HG03342 (cell line): ENCODE results near the gene LIPA.

Source experiments
- ATAC-seq: cut with Tn5 transposase; IDR thresholded peaks from one replicate; pipeline ENCODE4 v1.9.1; 2021; ENCODE audit warnings: mild to moderate bottlenecking, moderate library complexity; ENCODE audit not compliant: unreplicated experiment

LIPA gene

GRCh38 chr10:89241486-89242344 is 9.9 kb downstream of the LIPA start:
- no peak for ATAC-seq

GRCh38 chr10:89241026-89241425 is 10.5 kb downstream of the LIPA start:
- ATAC-seq = no peak

- ATAC-seq = no peak
Observed at GRCh38 chr10:89240519-89240918, 11.1 kb downstream of the LIPA start.

- ATAC-seq = no peak
Observed at GRCh38 chr10:89238956-89239644, 12.5 kb downstream of the LIPA start.

- no peak for ATAC-seq
Observed at GRCh38 chr10:89237849-89238248, 13.7 kb downstream of the LIPA start.

GRCh38 chr10:89236226-89236797 is 15.3 kb downstream of the LIPA start:
- ATAC-seq = no peak

- no peak for ATAC-seq
Observed at GRCh38 chr10:89235073-89235798, 16.3 kb downstream of the LIPA start.

- ATAC-seq = no peak
Observed at GRCh38 chr10:89233033-89233432, 18.5 kb downstream of the LIPA start.

GRCh38 chr10:89228962-89229361 is 22.6 kb downstream of the LIPA start:
- ATAC-seq = no peak

GRCh38 chr10:89228146-89228545 is 23.4 kb downstream of the LIPA start:
- ATAC-seq = no peak

GRCh38 chr10:89226891-89227290 is 24.7 kb downstream of the LIPA start:
- ATAC-seq = no peak

GRCh38 chr10:89224739-89225443 is 26.7 kb downstream of the LIPA start:
- ATAC-seq = no peak

- ATAC-seq = no peak
Observed at GRCh38 chr10:89221919-89222318, 29.7 kb downstream of the LIPA start.

- ATAC-seq = no peak
Observed at GRCh38 chr10:89219513-89220218, 31.9 kb downstream of the LIPA start.

GRCh38 chr10:89217057-89217990 is 34.3 kb downstream of the LIPA start:
- no peak for ATAC-seq

GRCh38 chr10:89216056-89216455 is 35.5 kb downstream of the LIPA start:
- no peak for ATAC-seq

- no peak for ATAC-seq
Observed at GRCh38 chr10:89215511-89215910, 36.1 kb downstream of the LIPA start.

- ATAC-seq = no peak
Observed at GRCh38 chr10:89214566-89215165, 36.9 kb downstream of the LIPA start.
